HCT116 (cell line): ENCODE results near the gene HBG2. TPM values are rescaled to one million over a fixed set of nuclear protein-coding genes. Genes with fewer than 3 reads are reported as not detected.

Source experiments
- ATAC-seq: fragments of 200-7000 bp; cut with Tn5 transposase; 2 replicates; pipeline ENCODE4 v1.9.1; 2020; ENCODE audit warnings: mild to moderate bottlenecking, moderate library complexity
- BruUV-seq: library from RNA; stranded (reverse); fragments of 400-500 nt; replicated peaks from 2 replicates; lab custom pipeline; 2021; lab: Mats Ljungman, UMichigan
- CTCF ChIA-PET: fragments of 300-600 bp; sonication (Branson Sonifier 250); formaldehyde crosslinking; loops from one replicate; lab custom pipeline; 2021; ENCODE audit warnings: antibody characterized with exemption; lab: Charles Lee
- POLR2A ChIA-PET: fragments of 300-600, 350-600 bp; sonication (Branson Sonifier 250); formaldehyde crosslinking; loops from one replicate; lab custom pipeline; 2021; ENCODE audit warnings: antibody characterized with exemption; lab: Charles Lee
- RAD21 ChIA-PET, 2 experiments: fragments of 300-600 bp; sonication (Branson Sonifier 250); formaldehyde crosslinking; loops; one replicate each; lab custom pipeline; 2023; ENCODE audit warnings: low total read pairs in 2 of 2; ENCODE audit not compliant: uncharacterized antibody in 2 of 2, unreplicated experiment in 2 of 2, low non-redundant PET in 1 of 2; lab: Charles Lee
- DNase-seq: peaks from one replicate; pipeline ENCODE4 v3.0.0-alpha.2; 2010; ENCODE audit warnings: low read depth, low spot score
- H2AFZ ChIP-seq: fragments of 200-600 bp; shearing (Covaris generic), sonication (generic); 2 replicates; pipeline ENCODE4 v1.6.1; 2017; ENCODE audit warnings: low read depth, mixed run types, mixed read lengths, antibody characterized with exemption, low read length; ENCODE audit not compliant: poor library complexity, severe bottlenecking
- H3K27ac ChIP-seq: 2 replicates; pipeline ENCODE4 v1.5.1; 2012; ENCODE audit warnings: low read depth, low read length
- H3K27me3 ChIP-seq: fragments of 200-600 bp; sonication (generic); 2 replicates; pipeline ENCODE4 v1.6.1; 2016; ENCODE audit warnings: mixed run types, low read length, mixed read lengths; ENCODE audit not compliant: insufficient read depth
- H3K36me3 ChIP-seq, 2 experiments: fragments of 200-500 bp in 1 of 2; fragments of 200-600 bp in 1 of 2; sonication (Bioruptor generic) in 1 of 2; sonication (generic) in 1 of 2; 2 replicates each; pipeline versions ENCODE4 v1.5.1 to v1.6.1; 2014 to 2016; ENCODE audit warnings: low read length in 2 of 2, inconsistent platforms in 1 of 2, mixed read lengths in 1 of 2, mixed run types in 1 of 2; ENCODE audit not compliant: insufficient read depth in 2 of 2, control insufficient read depth in 1 of 2
- H3K4me1 ChIP-seq, 2 experiments: fragments of 200-600 bp in 1 of 2; sonication (generic) in 1 of 2; 2 replicates each; pipeline versions ENCODE4 v1.5.1 to v1.6.1; 2012 to 2017; ENCODE audit warnings: low read length in 2 of 2, inconsistent platforms in 1 of 2, mild to moderate bottlenecking in 1 of 2, mixed read lengths in 1 of 2, mixed run types in 1 of 2, moderate library complexity in 1 of 2; ENCODE audit not compliant: insufficient read depth in 2 of 2, control insufficient read depth in 1 of 2
- H3K4me2 ChIP-seq: fragments of 200-600 bp; sonication (generic); 2 replicates; pipeline ENCODE4 v1.6.1; 2017; ENCODE audit warnings: mixed run types, low read length, mixed read lengths
- H3K4me3 ChIP-seq, 2 experiments: fragments of 200-600 bp in 1 of 2; sonication (generic) in 1 of 2; replicated peaks in 1 of 2; 2 replicates each; pipeline ENCODE4 v1.5.1; 2011 to 2016; ENCODE audit warnings: low read length in 2 of 2, control low read depth in 1 of 2, low read depth in 1 of 2, mild to moderate bottlenecking in 1 of 2, mixed read lengths in 1 of 2, mixed run types in 1 of 2
- H3K79me2 ChIP-seq: fragments of 200-600 bp; sonication (generic); 2 replicates; pipeline ENCODE4 v1.6.1; 2017; ENCODE audit warnings: mild to moderate bottlenecking, mixed run types, low read length, moderate library complexity, mixed read lengths; ENCODE audit not compliant: insufficient read depth
- H3K9ac ChIP-seq: fragments of 200-600 bp; sonication (generic); 2 replicates; pipeline ENCODE4 v1.6.1; 2016; ENCODE audit warnings: low read length, mixed read lengths
- H3K9me2 ChIP-seq: fragments of 200-600 bp; sonication (generic), shearing (Covaris generic); 2 replicates; pipeline ENCODE4 v1.6.1; 2017; ENCODE audit warnings: mixed run types, mild to moderate bottlenecking, moderate library complexity; ENCODE audit not compliant: insufficient read depth
- H3K9me3 ChIP-seq, 2 experiments: fragments of 200-500 bp in 1 of 2; fragments of 200-600 bp in 1 of 2; sonication (Bioruptor generic) in 1 of 2; sonication (generic) in 1 of 2; 2 replicates each; pipeline ENCODE4 v1.6.1; 2014 to 2017; ENCODE audit warnings: low read length in 2 of 2, mixed read lengths in 2 of 2, inconsistent platforms in 1 of 2, low read depth in 1 of 2, mild to moderate bottlenecking in 1 of 2, mixed run types in 1 of 2, moderate library complexity in 1 of 2; ENCODE audit not compliant: control insufficient read depth in 1 of 2, insufficient read depth in 1 of 2
- H4K20me1 ChIP-seq: fragments of 200-600 bp; sonication (generic), shearing (Covaris generic); 2 replicates; pipeline ENCODE4 v1.6.1; 2017; ENCODE audit warnings: mixed run types, mild to moderate bottlenecking, moderate library complexity; ENCODE audit not compliant: insufficient read depth
- ELF1 ChIP-seq: IDR thresholded peaks from 2 replicates; pipeline ENCODE4 v1.6.1; 2012; ENCODE audit warnings: low read depth, borderline replicate concordance
- EZH2phosphoT487 ChIP-seq: fragments of 200-600 bp; IDR thresholded peaks from 2 replicates; pipeline ENCODE4 v1.6.1; 2018; ENCODE audit warnings: antibody characterized with exemption, borderline replicate concordance
- FOSL1 ChIP-seq: IDR thresholded peaks from 2 replicates; pipeline ENCODE4 v1.6.1; 2012; ENCODE audit warnings: low read depth
- JUND ChIP-seq: IDR thresholded peaks from 2 replicates; pipeline ENCODE4 v1.6.1; 2012
- SIN3A ChIP-seq: IDR thresholded peaks from 2 replicates; pipeline ENCODE4 v1.6.1; 2012; ENCODE audit warnings: low read depth
- SP1 ChIP-seq: IDR thresholded peaks from 2 replicates; pipeline ENCODE4 v1.6.1; 2012; ENCODE audit warnings: low read depth
- intact Hi-C: fragments of 100-400 bp; cut with micrococcal nuclease; formaldehyde crosslinking; loops from 2 replicates; pipeline ENCODE4 v1.10.0; 2022
- total RNA-seq: library from RNA; stranded (reverse); gene quantifications from one replicate; pipeline ENCODE4 v1.2.1, GENCODE V29; 2021; ENCODE audit not compliant: unreplicated experiment
- TF ChIP-seq, protein P1 (sequence below): IDR thresholded peaks from 2 replicates; pipeline ENCODE4 v1.6.1; 2012; ENCODE audit warnings: low read depth
- TF ChIP-seq, protein P2 (sequence below): IDR thresholded peaks from 2 replicates; pipeline ENCODE4 v1.6.1; 2012
- TF ChIP-seq, protein P3 (sequence below): IDR thresholded peaks from 2 replicates; pipeline ENCODE4 v1.6.1; 2011; ENCODE audit warnings: mild to moderate bottlenecking, low read length, moderate library complexity; ENCODE audit not compliant: insufficient replicate concordance; ENCODE audit errors: extremely low read depth

Gene HBG2
- total RNA-seq, 1 experiment from 2014 or later, result 48.1 TPM

DNA sequence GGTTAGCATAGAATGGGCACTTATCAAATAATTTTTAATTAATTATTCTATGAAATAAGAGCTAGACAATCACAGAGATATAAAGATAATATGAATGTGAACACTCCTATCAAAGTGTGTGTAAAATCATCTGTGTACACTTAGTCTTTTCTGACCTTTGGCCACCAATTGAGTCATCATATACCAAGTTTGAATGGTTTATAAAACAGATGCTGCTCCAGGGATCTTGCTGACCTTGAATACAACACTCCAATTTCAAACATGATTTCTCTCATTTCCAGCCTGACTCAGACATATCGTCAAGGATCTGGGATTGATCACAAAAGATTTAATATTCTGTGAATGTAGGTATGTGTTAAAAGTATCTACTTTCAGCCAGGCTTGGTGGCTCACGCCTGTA, 51.2 kb downstream of the HBG2 start:
- intact Hi-C loops, result loop anchor here (10.0 kb wide), 1 partner anchor 351 kb away; no protein-coding TSS in a partner anchor
- no peak overlapping the region for H3K4me2 ChIP-seq

More for the DNA sequence above, 51.2 kb downstream of the HBG2 start:
- Histone ChIP-seq H3K27ac (no peak overlapping the region), H4K20me1 (no peaks in the 10 kb centered on the region), H3K9me3 (no peaks in the 10 kb centered on the region), H3K4me3 (no peak overlapping the region), H3K79me2 (no peaks in the 10 kb centered on the region), H3K9me2 (no peaks in the 10 kb centered on the region), H3K9ac (no peak overlapping the region), H2AFZ (no peak overlapping the region), H3K27me3 (peaks cover 44% of the 10 kb centered on the region), H3K36me3 (no peaks in the 10 kb centered on the region), H3K4me1 (no peaks in the 10 kb centered on the region)
- no peak for TF ChIP-seq ELF1
- TF ChIP-seq FOSL1, result no peak
- no peak for TF ChIP-seq EZH2phosphoT487
- TF ChIP-seq, protein P1, sequence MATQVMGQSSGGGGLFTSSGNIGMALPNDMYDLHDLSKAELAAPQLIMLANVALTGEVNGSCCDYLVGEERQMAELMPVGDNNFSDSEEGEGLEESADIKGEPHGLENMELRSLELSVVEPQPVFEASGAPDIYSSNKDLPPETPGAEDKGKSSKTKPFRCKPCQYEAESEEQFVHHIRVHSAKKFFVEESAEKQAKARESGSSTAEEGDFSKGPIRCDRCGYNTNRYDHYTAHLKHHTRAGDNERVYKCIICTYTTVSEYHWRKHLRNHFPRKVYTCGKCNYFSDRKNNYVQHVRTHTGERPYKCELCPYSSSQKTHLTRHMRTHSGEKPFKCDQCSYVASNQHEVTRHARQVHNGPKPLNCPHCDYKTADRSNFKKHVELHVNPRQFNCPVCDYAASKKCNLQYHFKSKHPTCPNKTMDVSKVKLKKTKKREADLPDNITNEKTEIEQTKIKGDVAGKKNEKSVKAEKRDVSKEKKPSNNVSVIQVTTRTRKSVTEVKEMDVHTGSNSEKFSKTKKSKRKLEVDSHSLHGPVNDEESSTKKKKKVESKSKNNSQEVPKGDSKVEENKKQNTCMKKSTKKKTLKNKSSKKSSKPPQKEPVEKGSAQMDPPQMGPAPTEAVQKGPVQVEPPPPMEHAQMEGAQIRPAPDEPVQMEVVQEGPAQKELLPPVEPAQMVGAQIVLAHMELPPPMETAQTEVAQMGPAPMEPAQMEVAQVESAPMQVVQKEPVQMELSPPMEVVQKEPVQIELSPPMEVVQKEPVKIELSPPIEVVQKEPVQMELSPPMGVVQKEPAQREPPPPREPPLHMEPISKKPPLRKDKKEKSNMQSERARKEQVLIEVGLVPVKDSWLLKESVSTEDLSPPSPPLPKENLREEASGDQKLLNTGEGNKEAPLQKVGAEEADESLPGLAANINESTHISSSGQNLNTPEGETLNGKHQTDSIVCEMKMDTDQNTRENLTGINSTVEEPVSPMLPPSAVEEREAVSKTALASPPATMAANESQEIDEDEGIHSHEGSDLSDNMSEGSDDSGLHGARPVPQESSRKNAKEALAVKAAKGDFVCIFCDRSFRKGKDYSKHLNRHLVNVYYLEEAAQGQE, result no peak
- TF ChIP-seq, protein P2, sequence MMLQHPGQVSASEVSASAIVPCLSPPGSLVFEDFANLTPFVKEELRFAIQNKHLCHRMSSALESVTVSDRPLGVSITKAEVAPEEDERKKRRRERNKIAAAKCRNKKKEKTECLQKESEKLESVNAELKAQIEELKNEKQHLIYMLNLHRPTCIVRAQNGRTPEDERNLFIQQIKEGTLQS, result no peak
- TF ChIP-seq JUND, result no peak
- no peak for TF ChIP-seq SP1
- TF ChIP-seq, protein P3, sequence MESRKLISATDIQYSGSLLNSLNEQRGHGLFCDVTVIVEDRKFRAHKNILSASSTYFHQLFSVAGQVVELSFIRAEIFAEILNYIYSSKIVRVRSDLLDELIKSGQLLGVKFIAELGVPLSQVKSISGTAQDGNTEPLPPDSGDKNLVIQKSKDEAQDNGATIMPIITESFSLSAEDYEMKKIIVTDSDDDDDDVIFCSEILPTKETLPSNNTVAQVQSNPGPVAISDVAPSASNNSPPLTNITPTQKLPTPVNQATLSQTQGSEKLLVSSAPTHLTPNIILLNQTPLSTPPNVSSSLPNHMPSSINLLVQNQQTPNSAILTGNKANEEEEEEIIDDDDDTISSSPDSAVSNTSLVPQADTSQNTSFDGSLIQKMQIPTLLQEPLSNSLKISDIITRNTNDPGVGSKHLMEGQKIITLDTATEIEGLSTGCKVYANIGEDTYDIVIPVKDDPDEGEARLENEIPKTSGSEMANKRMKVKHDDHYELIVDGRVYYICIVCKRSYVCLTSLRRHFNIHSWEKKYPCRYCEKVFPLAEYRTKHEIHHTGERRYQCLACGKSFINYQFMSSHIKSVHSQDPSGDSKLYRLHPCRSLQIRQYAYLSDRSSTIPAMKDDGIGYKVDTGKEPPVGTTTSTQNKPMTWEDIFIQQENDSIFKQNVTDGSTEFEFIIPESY, result no peak
- no peak for TF ChIP-seq SIN3A
- no TSS peak for BruUV-seq
- POLR2A ChIA-PET, result no interaction called here
- no peak for ATAC-seq
- no peak for DNase-seq
- CTCF ChIA-PET, result interaction anchor here (1.0 kb wide), 1 partner anchor 88 kb away, joined by 5 read pairs; no protein-coding TSS in a partner anchor
- RAD21 ChIA-PET, result no interaction called here

Other genes with a start within 250 kb of the HBG2 start
- gene OR52J3, start 208.3 kb downstream of the HBG2 start, total RNA-seq, result not detected
- gene OR52E2, start 195.2 kb downstream of the HBG2 start, total RNA-seq, result not detected
- not detected for gene OR52E1, start 185.2 kb downstream of the HBG2 start, total RNA-seq
- gene OR52A5, start 116.4 kb downstream of the HBG2 start, total RNA-seq, result not detected
- not detected for gene OR52A1, start 100.0 kb downstream of the HBG2 start, total RNA-seq
- not detected for gene OR51V1, start 54.1 kb downstream of the HBG2 start, total RNA-seq
- not detected for gene HBB, start 27.7 kb downstream of the HBG2 start, total RNA-seq
- not detected for gene HBD, start 20.3 kb downstream of the HBG2 start, total RNA-seq
- 3.6 TPM for gene HBG1, start 4.9 kb downstream of the HBG2 start, total RNA-seq
- 212 TPM for gene HBE1, start 15.2 kb upstream of the HBG2 start, total RNA-seq
- 43.7 TPM for gene OR51B4, start 47.2 kb upstream of the HBG2 start, total RNA-seq
- gene OR51B2, start 69.5 kb upstream of the HBG2 start, total RNA-seq, result 17.1 TPM
- 140 TPM for gene OR51B5, start 88.7 kb upstream of the HBG2 start, total RNA-seq
- gene OR51B6, start 96.7 kb upstream of the HBG2 start, total RNA-seq, result not detected
- gene OR51M1, start 129.0 kb upstream of the HBG2 start, total RNA-seq, result not detected
- not detected for gene OR51Q1, start 167.3 kb upstream of the HBG2 start, total RNA-seq
- gene OR51I1, start 186.7 kb upstream of the HBG2 start, total RNA-seq, result 23.1 TPM
- gene OR51I2, start 194.5 kb upstream of the HBG2 start, total RNA-seq, result not detected
- not detected for gene OR52D1, start 233.9 kb upstream of the HBG2 start, total RNA-seq